Nephron (organoid): ENCODE results near the gene CNTNAP2.

Source experiments
- H3K27ac Mint-ChIP-seq, 3 experiments: 2 replicates each; pipeline ENCODE4 v1.8.0; 2020; ENCODE audit warnings: mixed read lengths in 3 of 3, mild to moderate bottlenecking in 2 of 3, moderate library complexity in 1 of 3
- H3K27me3 Mint-ChIP-seq: 2 replicates; pipeline ENCODE4 v1.8.0; 2021; ENCODE audit warnings: low read depth, mild to moderate bottlenecking, moderate library complexity, mixed read lengths
- H3K36me3 Mint-ChIP-seq: 2 replicates; pipeline ENCODE4 v1.8.0; 2020; ENCODE audit warnings: low read depth, mixed read lengths
- H3K4me1 Mint-ChIP-seq: 2 replicates; pipeline ENCODE4 v1.8.0; 2020; ENCODE audit warnings: mixed read lengths
- H3K4me3 Mint-ChIP-seq, 3 experiments: 2 replicates each; pipeline ENCODE4 v1.8.0; 2020; ENCODE audit warnings: mild to moderate bottlenecking in 3 of 3, mixed read lengths in 3 of 3, moderate library complexity in 2 of 3
- H3K9me3 Mint-ChIP-seq: 2 replicates; pipeline ENCODE4 v1.8.0; 2020; ENCODE audit warnings: mixed read lengths
- CTCF ChIP-seq, 3 experiments: fragments of 200-600 bp; sonication (generic); IDR thresholded peaks; one replicate each; pipeline ENCODE4 v1.5.0; 2021; ENCODE audit warnings: antibody characterized with exemption in 3 of 3; ENCODE audit not compliant: unreplicated experiment in 3 of 3

The CNTNAP2 gene

GRCh38 chr7:147635288-147635687, 1518.7 kb downstream of the CNTNAP2 start:
- H3K27ac Mint-ChIP-seq, result no peak overlapping the region
- H3K4me1 Mint-ChIP-seq, result peaks cover 13% of the 10 kb centered on the region
- H3K9me3 Mint-ChIP-seq, result peaks cover 19% of the 10 kb centered on the region
- no peak for TF ChIP-seq CTCF (IDR thresholded peaks at IDR 0.05; ENCODE audit: unreplicated experiment in 3 of 3)
- H3K4me3 Mint-ChIP-seq, result no peak overlapping the region
- no peaks in the 10 kb centered on the region for H3K36me3 Mint-ChIP-seq
- H3K27me3 Mint-ChIP-seq, result no peaks in the 10 kb centered on the region

- no peak overlapping the region for H3K27ac Mint-ChIP-seq
- no peak for TF ChIP-seq CTCF (IDR thresholded peaks at IDR 0.05; ENCODE audit: unreplicated experiment in 3 of 3)
- no peaks in the 10 kb centered on the region for H3K36me3 Mint-ChIP-seq
- peaks cover 17% of the 10 kb centered on the region for H3K4me1 Mint-ChIP-seq
- no peaks in the 10 kb centered on the region for H3K27me3 Mint-ChIP-seq
- no peak overlapping the region for H3K4me3 Mint-ChIP-seq
- peaks cover 15% of the 10 kb centered on the region for H3K9me3 Mint-ChIP-seq
These were observed 1520.0 kb downstream of the CNTNAP2 start for GRCh38 chr7:147636553-147636952.

GRCh38 chr7:147638566-147638965, 1522.0 kb downstream of the CNTNAP2 start:
- no peak overlapping the region for H3K4me3 Mint-ChIP-seq
- peaks cover 17% of the 10 kb centered on the region for H3K4me1 Mint-ChIP-seq
- H3K36me3 Mint-ChIP-seq, result no peaks in the 10 kb centered on the region
- H3K27me3 Mint-ChIP-seq, result no peaks in the 10 kb centered on the region
- H3K9me3 Mint-ChIP-seq, result peaks cover 3% of the 10 kb centered on the region
- TF ChIP-seq CTCF (IDR thresholded peaks at IDR 0.05; ENCODE audit: unreplicated experiment in 3 of 3), result no peak
- peak overlapping the region; percentile 6 to 31 (median 8) for H3K27ac Mint-ChIP-seq

GRCh38 chr7:147639037-147639436, 1522.4 kb downstream of the CNTNAP2 start:
- H3K36me3 Mint-ChIP-seq, result no peaks in the 10 kb centered on the region
- H3K27ac Mint-ChIP-seq, result no peak overlapping the region
- H3K4me1 Mint-ChIP-seq, result peaks cover 17% of the 10 kb centered on the region
- H3K4me3 Mint-ChIP-seq, result no peak overlapping the region
- H3K27me3 Mint-ChIP-seq, result no peaks in the 10 kb centered on the region
- H3K9me3 Mint-ChIP-seq, result peaks cover 3% of the 10 kb centered on the region
- no peak for TF ChIP-seq CTCF (IDR thresholded peaks at IDR 0.05; ENCODE audit: unreplicated experiment in 3 of 3)

GRCh38 chr7:147639751-147640150, 1523.2 kb downstream of the CNTNAP2 start:
- Mint-ChIP-seq H3K9me3 (peaks cover 1% of the 10 kb centered on the region), H3K36me3 (no peaks in the 10 kb centered on the region), H3K27me3 (no peaks in the 10 kb centered on the region), H3K27ac (peak overlapping the region; percentile 46 to 59 (median 56)), H3K4me3 (no peak overlapping the region), H3K4me1 (peaks cover 17% of the 10 kb centered on the region)
- no peak for TF ChIP-seq CTCF (IDR thresholded peaks at IDR 0.05; ENCODE audit: unreplicated experiment in 3 of 3)

GRCh38 chr7:147640821-147641220, 1524.2 kb downstream of the CNTNAP2 start:
- TF ChIP-seq CTCF (IDR thresholded peaks at IDR 0.05; ENCODE audit: unreplicated experiment in 3 of 3), result no peak
- Mint-ChIP-seq H3K27me3 (no peaks in the 10 kb centered on the region), H3K27ac (peak overlapping the region in 1 of 3 experiments; percentile 22), H3K36me3 (no peaks in the 10 kb centered on the region), H3K4me3 (no peak overlapping the region), H3K9me3 (no peaks in the 10 kb centered on the region), H3K4me1 (peaks cover 22% of the 10 kb centered on the region)
